HG02588 (cell line): ENCODE data around the gene TTC38.

Experiments used
- ATAC-seq: cut with Tn5 transposase; IDR thresholded peaks from one replicate; pipeline ENCODE4 v1.9.1; 2021; ENCODE audit warnings: mild to moderate bottlenecking, moderate library complexity; ENCODE audit not compliant: unreplicated experiment

The TTC38 gene

GRCh38 chr22:46267431-46268279 lies at the start of gene TTC38:
Gene TTC38, plus strand, starts transcription at chr22:46268008. Its CDS starts 32 bp downstream, at chr22:46268040.
- ATAC-seq: peak; percentile 88

GRCh38 chr22:46219636-46220035 lies 48.2 kb upstream of the TTC38 start:
- no peak for ATAC-seq

GRCh38 chr22:46220921-46221320 lies 46.9 kb upstream of the TTC38 start:
- no peak for ATAC-seq

GRCh38 chr22:46224044-46224897 lies 43.5 kb upstream of the TTC38 start:
- ATAC-seq: no peak

- ATAC-seq: no peak
These were observed 42.9 kb upstream of the TTC38 start for GRCh38 chr22:46224898-46225290.

GRCh38 chr22:46225631-46226030 lies 42.2 kb upstream of the TTC38 start:
- no peak for ATAC-seq

GRCh38 chr22:46226577-46226976 lies 41.2 kb upstream of the TTC38 start:
- no peak for ATAC-seq

GRCh38 chr22:46229701-46230100 lies 38.1 kb upstream of the TTC38 start:
- no peak for ATAC-seq

- ATAC-seq: no peak
These were observed 37.4 kb upstream of the TTC38 start for GRCh38 chr22:46230262-46230901.

GRCh38 chr22:46233231-46233630 lies 34.6 kb upstream of the TTC38 start:
- ATAC-seq: no peak

GRCh38 chr22:46234969-46235368 lies 32.8 kb upstream of the TTC38 start:
- no peak for ATAC-seq

GRCh38 chr22:46237453-46238124 lies 30.2 kb upstream of the TTC38 start:
- ATAC-seq: no peak

- no peak for ATAC-seq
These were observed 29.3 kb upstream of the TTC38 start for GRCh38 chr22:46238541-46238940.

- ATAC-seq: no peak
These were observed 28.4 kb upstream of the TTC38 start for GRCh38 chr22:46239261-46240048.

GRCh38 chr22:46240073-46240472 lies 27.7 kb upstream of the TTC38 start:
- ATAC-seq: no peak

- ATAC-seq: no peak
These were observed 27.3 kb upstream of the TTC38 start for GRCh38 chr22:46240506-46240905.

- no peak for ATAC-seq
These were observed 26.9 kb upstream of the TTC38 start for GRCh38 chr22:46240907-46241306.

- ATAC-seq: no peak
These were observed 26.3 kb upstream of the TTC38 start for GRCh38 chr22:46241396-46242007.

GRCh38 chr22:46242076-46242475 lies 25.7 kb upstream of the TTC38 start:
- no peak for ATAC-seq

GRCh38 chr22:46244771-46245170 lies 23.0 kb upstream of the TTC38 start:
- no peak for ATAC-seq
